ENCODE measurements around the gene SOX13. TPM values are rescaled to one million over a fixed set of nuclear protein-coding genes. Genes with fewer than 3 reads are reported as not detected.
"Not testable (repeated sequence)": the region's sequence is repeated elsewhere in the genome, so short reads cannot be mapped to it uniquely, and the experiment has no call there.

SOX13 gene
- total RNA-seq, 1 donor from 2014 or later, result 64.4 TPM

DNA sequence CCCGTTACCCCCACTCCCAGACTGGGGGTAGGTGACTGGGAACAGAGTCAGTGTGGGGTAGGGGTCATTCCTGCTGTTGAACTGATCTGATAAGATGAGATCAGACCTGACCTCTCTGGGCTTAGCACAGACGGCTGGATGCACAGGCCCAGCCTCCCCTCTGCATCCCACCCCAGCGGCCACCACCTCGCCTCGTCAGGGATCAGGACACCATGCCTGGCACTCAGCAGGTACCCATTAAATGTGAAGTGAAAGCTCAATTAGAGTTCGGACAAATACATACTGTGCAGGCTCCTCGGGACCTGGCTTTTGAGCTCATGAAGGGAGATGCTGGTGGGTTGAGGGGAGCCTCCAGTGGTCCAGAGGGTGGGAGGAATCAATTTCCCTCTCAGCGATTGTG lies 15.7 kb downstream of the SOX13 start:
- H3K36me3 Mint-ChIP-seq (ENCODE audit: low read depth), result no peaks in the 10 kb centered on the region
- H3K27ac Mint-ChIP-seq (ENCODE audit: unreplicated experiment), result peak overlapping the region; percentile 84
- peaks cover 76% of the 10 kb centered on the region for H3K4me1 Mint-ChIP-seq
- H3K4me3 Mint-ChIP-seq, result peak overlapping the region; percentile 50
- no peak for DNase-seq (ENCODE audit: low read depth, low spot score)
- H3K27me3 Mint-ChIP-seq (ENCODE audit: low read depth), result no peaks in the 10 kb centered on the region
- TF ChIP-seq, protein P1, sequence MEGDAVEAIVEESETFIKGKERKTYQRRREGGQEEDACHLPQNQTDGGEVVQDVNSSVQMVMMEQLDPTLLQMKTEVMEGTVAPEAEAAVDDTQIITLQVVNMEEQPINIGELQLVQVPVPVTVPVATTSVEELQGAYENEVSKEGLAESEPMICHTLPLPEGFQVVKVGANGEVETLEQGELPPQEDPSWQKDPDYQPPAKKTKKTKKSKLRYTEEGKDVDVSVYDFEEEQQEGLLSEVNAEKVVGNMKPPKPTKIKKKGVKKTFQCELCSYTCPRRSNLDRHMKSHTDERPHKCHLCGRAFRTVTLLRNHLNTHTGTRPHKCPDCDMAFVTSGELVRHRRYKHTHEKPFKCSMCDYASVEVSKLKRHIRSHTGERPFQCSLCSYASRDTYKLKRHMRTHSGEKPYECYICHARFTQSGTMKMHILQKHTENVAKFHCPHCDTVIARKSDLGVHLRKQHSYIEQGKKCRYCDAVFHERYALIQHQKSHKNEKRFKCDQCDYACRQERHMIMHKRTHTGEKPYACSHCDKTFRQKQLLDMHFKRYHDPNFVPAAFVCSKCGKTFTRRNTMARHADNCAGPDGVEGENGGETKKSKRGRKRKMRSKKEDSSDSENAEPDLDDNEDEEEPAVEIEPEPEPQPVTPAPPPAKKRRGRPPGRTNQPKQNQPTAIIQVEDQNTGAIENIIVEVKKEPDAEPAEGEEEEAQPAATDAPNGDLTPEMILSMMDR (conservative IDR thresholded peaks at IDR 0.05), result no peak
- H3K9me3 Mint-ChIP-seq, result no peaks in the 10 kb centered on the region

DNA sequence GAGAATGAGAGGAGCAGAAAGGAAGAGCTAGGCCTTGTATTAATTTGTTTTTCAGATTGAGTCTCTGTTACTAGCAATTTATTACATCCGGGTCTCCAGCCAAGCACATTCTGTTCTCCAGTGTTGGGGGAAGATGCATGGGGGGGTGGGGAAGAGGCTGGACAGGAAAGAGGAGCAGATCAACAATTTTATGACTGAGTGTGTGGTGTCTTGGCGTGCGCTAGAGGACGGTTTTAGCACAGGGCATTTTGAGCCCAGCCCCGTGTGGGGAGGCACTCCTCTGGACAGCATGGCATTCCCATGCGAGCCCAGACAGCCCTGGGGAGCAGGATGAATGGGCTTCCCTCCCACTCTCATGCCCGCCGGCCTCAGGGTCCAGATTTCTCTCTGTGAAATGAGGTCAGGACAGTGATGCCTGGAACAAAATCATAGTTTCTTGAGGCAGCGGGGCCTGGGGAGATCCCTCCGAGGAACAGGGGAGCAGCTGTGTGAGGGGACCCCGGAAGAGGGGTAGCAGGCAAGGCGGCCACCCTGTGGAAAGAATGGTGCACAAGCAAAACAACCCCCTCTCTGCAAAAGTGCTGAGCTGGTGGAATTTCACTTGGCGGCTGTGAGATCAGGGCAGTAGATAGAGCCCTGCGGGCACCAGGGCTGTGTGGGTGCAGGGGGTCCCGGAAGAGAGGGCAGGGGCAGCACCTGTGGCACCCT lies 16.3 kb downstream of the SOX13 start:
- no peak for DNase-seq (ENCODE audit: low read depth, low spot score)
- Mint-ChIP-seq H3K36me3 (ENCODE audit: low read depth) (no peaks in the 10 kb centered on the region), H3K27me3 (ENCODE audit: low read depth) (no peaks in the 10 kb centered on the region), H3K9me3 (no peaks in the 10 kb centered on the region), H3K4me3 (peak overlapping the region; percentile 50), H3K27ac (ENCODE audit: unreplicated experiment) (peak overlapping the region; percentile 84), H3K4me1 (peaks cover 76% of the 10 kb centered on the region)
- TF ChIP-seq, protein P1 (conservative IDR thresholded peaks at IDR 0.05), result no peak

DNA sequence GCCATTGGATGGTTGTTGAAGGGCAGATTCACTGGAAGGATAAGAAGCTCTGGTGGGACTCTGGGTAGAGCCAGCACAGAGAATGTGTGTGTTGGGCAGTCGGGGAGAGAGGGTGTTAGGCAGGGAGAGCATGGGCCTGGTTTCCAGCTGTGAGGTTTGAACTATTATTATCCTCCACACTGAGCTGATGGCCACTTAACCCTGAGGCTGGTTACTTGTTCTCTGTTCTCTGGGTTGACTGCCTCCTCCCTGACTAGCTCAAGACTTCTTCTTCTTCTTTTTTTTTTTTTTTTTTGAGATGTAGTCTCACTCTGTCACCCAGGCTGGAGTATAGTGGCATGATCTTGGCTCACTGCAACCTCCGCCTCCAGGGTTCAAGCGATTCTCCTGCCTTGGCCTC lies 17.2 kb downstream of the SOX13 start:
- H3K4me1 Mint-ChIP-seq, result peaks cover 76% of the 10 kb centered on the region
- H3K27ac Mint-ChIP-seq (ENCODE audit: unreplicated experiment), result peak overlapping the region; percentile 38
- not testable (repeated sequence) for DNase-seq (ENCODE audit: low read depth, low spot score); H3K4me3 Mint-ChIP-seq; H3K9me3 Mint-ChIP-seq; H3K36me3 Mint-ChIP-seq (ENCODE audit: low read depth); H3K27me3 Mint-ChIP-seq (ENCODE audit: low read depth)

DNA sequence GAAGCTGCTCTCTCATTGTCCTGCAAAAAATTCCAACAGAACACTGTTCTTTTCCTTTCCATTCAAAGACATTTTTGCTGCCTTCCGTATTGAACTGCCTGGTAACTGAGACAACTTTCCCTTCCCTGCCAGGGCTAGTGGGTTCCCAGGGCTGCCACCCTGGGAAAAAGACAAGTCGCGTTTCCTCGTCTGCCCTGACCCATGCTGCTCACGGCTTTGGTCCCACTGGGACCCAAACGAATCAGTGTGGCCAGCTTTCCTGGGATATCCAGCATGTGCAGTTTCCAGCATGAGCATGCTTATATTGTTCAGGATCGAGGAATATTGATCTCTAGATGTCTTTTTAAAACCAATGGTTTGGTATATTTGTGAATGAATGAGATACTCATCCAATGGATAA lies 18.2 kb downstream of the SOX13 start:
- no peaks in the 10 kb centered on the region for H3K27me3 Mint-ChIP-seq (ENCODE audit: low read depth)
- H3K4me1 Mint-ChIP-seq, result peaks cover 81% of the 10 kb centered on the region
- TF ChIP-seq, protein P1 (conservative IDR thresholded peaks at IDR 0.05), result no peak
- H3K27ac Mint-ChIP-seq (ENCODE audit: unreplicated experiment), result peak overlapping the region; percentile 78
- peak overlapping the region; percentile 17 for H3K4me3 Mint-ChIP-seq
- DNase-seq (ENCODE audit: low read depth, low spot score), result no peak
- H3K9me3 Mint-ChIP-seq, result no peaks in the 10 kb centered on the region
- H3K36me3 Mint-ChIP-seq (ENCODE audit: low read depth), result no peaks in the 10 kb centered on the region

DNA sequence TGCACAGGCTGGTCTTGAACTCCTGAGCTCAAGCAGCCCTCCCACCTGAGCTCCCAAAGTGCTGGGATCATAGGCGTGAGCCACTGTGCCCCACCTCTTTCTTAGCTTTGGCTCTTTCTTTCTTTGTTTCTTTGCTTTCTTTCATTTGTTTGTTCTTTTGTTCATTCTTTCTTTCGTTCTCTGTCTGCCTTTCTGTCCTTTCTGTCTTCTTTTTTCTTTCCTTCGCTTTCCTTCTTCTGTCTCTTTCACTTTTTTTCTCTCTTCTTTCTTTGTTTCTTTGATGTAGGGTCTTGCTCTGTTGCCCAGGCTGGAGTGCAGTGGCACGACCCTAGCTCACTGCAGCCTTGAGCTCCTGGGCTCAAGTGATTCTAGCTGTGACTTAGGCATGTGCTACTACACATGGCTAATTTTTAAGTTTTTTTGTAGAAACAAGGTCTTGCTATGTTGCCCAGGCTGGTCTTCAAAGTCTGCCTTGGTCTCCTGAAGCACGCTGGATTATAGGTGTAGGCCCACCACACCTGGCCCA lies 18.9 kb downstream of the SOX13 start:
- Mint-ChIP-seq H3K36me3 (ENCODE audit: low read depth) (no peaks in the 10 kb centered on the region), H3K4me3 (no peak overlapping the region), H3K27me3 (ENCODE audit: low read depth) (no peaks in the 10 kb centered on the region), H3K4me1 (peaks cover 85% of the 10 kb centered on the region), H3K9me3 (no peaks in the 10 kb centered on the region), H3K27ac (ENCODE audit: unreplicated experiment) (peak overlapping the region; percentile 93)
- TF ChIP-seq, protein P1 (conservative IDR thresholded peaks at IDR 0.05), result no peak
- DNase-seq (ENCODE audit: low read depth, low spot score), result no peak

DNA sequence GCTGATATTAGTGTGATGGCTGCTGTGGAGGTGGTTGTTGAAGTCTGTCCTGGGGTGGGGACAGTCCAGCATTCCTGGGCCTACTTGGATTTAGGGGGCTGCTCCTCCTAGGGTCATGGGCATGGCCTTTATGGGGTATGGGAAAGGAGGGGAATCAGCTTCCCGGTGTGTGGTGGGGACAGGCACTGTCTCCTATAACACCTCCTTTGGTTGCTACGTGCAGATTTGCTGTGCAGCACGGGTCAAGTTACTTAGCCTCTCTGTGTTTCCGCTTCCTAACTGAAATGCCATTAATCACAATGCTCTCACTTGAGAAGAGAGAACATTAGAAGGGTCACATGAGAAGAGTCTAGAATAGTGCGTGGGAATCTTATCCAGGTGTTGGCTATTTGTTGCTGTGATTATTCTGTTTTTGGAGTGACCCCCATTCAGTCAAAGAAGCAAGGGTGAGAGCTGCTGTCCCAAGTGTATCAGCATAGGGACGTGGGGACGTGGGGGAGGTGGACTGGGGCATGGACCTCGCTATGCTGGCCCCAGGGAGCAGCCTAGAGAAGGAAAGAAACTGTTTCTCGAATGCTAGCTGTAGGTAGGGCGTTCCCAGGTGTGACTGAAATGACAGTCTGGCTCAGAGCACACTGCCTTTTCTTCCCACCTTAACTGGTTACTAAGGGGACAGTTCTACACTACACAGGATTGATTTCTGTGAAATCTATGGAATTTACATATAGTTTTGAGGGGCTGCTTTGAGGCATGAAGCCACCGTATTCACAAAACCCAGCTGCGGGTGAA lies 19.9 kb downstream of the SOX13 start:
- DNase-seq (ENCODE audit: low read depth, low spot score), result no peak
- H3K27me3 Mint-ChIP-seq (ENCODE audit: low read depth), result no peaks in the 10 kb centered on the region
- H3K27ac Mint-ChIP-seq (ENCODE audit: unreplicated experiment), result peak overlapping the region; percentile 77
- TF ChIP-seq, protein P1 (conservative IDR thresholded peaks at IDR 0.05), result no peak
- H3K4me3 Mint-ChIP-seq, result no peak overlapping the region
- H3K9me3 Mint-ChIP-seq, result no peaks in the 10 kb centered on the region
- H3K36me3 Mint-ChIP-seq (ENCODE audit: low read depth), result no peaks in the 10 kb centered on the region
- peaks cover 84% of the 10 kb centered on the region for H3K4me1 Mint-ChIP-seq

Data from neural crest cell (in vitro differentiated cells).